ENCODE results near the gene OR1D2. TPM values are rescaled to one million over a fixed set of nuclear protein-coding genes. Genes with fewer than 3 reads are reported as not detected.
"Not testable (repeated sequence)": the region's sequence is repeated elsewhere in the genome, so short reads cannot be mapped to it uniquely, and the experiment has no call there.

OR1D2 gene, protein sequence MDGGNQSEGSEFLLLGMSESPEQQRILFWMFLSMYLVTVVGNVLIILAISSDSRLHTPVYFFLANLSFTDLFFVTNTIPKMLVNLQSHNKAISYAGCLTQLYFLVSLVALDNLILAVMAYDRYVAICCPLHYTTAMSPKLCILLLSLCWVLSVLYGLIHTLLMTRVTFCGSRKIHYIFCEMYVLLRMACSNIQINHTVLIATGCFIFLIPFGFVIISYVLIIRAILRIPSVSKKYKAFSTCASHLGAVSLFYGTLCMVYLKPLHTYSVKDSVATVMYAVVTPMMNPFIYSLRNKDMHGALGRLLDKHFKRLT
- polyA plus RNA-seq (not detected in 3 replicates), polyA minus RNA-seq (not detected in 3 replicates)
- not detected for polyA plus RNA-seq (2011; ENCODE audit: low read depth)
- polyA plus RNA-seq (2011; cell fraction: cytosol; rRNA removed) = not detected in 2 replicates
- not detected in 2 replicates for polyA plus RNA-seq (2011; cell fraction: nucleus; rRNA removed)
- not detected in 2 replicates for polyA plus RNA-seq (2012; ENCODE audit: low replicate concordance)
- not detected for polyA minus RNA-seq (2011; cell fraction: cytosol; rRNA and poly(A)+ RNA removed)
- not detected in 2 replicates for polyA minus RNA-seq (2011; cell fraction: nucleus; rRNA and poly(A)+ RNA removed)

- Histone ChIP-seq H3K4me3 (ENCODE audit: control insufficient read depth in 2 of 3, extremely low read depth in 1 of 3, insufficient read depth in 2 of 3, low read depth in 1 of 3, low read length in 3 of 3) (no peak within 1 kb of the TSS), H3K36me3 (ENCODE audit: control insufficient read depth in 2 of 2, extremely low read depth in 1 of 2, insufficient read depth in 2 of 2, low read length in 2 of 2) (no peaks in the 10 kb centered on the region), H2AFZ (ENCODE audit: control insufficient read depth, low read length) (no peak within 1 kb of the TSS), H3K9me3 (ENCODE audit: control insufficient read depth, low read depth, low read length) (no peaks in the 10 kb centered on the region), H3K4me1 (ENCODE audit: control insufficient read depth, extremely low read depth, insufficient read depth, low read length) (no peaks in the 10 kb centered on the region), H3K27me3 (ENCODE audit: control insufficient read depth, extremely low read depth, insufficient read depth, low read length) (no peaks in the 10 kb centered on the region), H3K27ac (ENCODE audit: control insufficient read depth, insufficient read depth, low read length) (no peak within 1 kb of the TSS), H3K9me1 (ENCODE audit: control insufficient read depth, extremely low read depth, insufficient read depth, low read length) (no peaks in the 10 kb centered on the region), H4K20me1 (ENCODE audit: control insufficient read depth, extremely low read depth, insufficient read depth, low read length) (no peaks in the 10 kb centered on the region), H3K4me2 (ENCODE audit: control insufficient read depth, extremely low read depth, insufficient read depth, low read depth, low read length) (no peak within 1 kb of the TSS), H3K79me2 (ENCODE audit: control insufficient read depth, insufficient read depth, low read length) (no peaks in the 10 kb centered on the region), H3K9ac (ENCODE audit: control insufficient read depth, extremely low read depth, insufficient read depth, low read length) (no peak within 1 kb of the TSS)
- no peak for FAIRE-seq
- dilution Hi-C loops (cut with MboI; ENCODE audit: extremely low pct_ligation_motif_present, low sequenced_read_pairs) = no loop called here
- DNase-seq (ENCODE audit: low read depth, low spot score) = no peak
- TF ChIP-seq EZH2 (IDR thresholded peaks at IDR 0.05; ENCODE audit: low read length) = no peak
- no peak for TF ChIP-seq CTCF (optimal IDR thresholded peaks at IDR 0.05 in 1 of 3, IDR thresholded peaks at IDR 0.05 in 1 of 3, conservative IDR thresholded peaks at IDR 0.05 in 1 of 3; ENCODE audit: extremely low read depth in 1 of 3, insufficient read depth in 2 of 3, low read length in 3 of 3)
Measured at GRCh38 chr17:3104322-3104721, at the start of gene OR1D2. Gene OR1D2 (minus strand): TSS chr17:3104422. CDS start chr17:3092996, 11,426 bp downstream.

DNA sequence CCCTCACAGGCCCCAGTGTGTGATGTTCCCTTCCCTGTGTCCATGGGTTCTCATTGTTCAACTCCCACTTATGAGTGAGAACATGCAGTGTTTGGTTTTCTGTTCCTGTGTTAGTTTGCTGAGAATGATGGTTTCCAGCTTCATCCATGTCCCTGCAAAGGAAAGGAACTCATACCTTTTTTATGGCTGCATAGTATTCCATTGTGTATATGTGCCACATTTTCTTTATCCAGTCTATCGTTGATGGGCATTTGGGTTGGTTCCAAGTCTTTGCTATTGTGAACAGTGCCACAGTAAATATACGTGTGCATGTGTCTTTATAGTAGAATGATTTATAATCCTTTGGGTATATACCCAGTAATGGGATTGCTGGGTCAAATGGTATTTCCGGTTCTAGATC is 33.3 kb upstream of the OR1D2 start:
- H3K27ac ChIP-seq (ENCODE audit: control insufficient read depth, insufficient read depth, low read length); H3K9me3 ChIP-seq (ENCODE audit: control insufficient read depth, low read depth, low read length); H3K79me2 ChIP-seq (ENCODE audit: control insufficient read depth, insufficient read depth, low read length); H3K9ac ChIP-seq (ENCODE audit: control insufficient read depth, extremely low read depth, insufficient read depth, low read length); H3K4me3 ChIP-seq (ENCODE audit: control insufficient read depth in 2 of 3, extremely low read depth in 1 of 3, insufficient read depth in 2 of 3, low read depth in 1 of 3, low read length in 3 of 3); H3K9me1 ChIP-seq (ENCODE audit: control insufficient read depth, extremely low read depth, insufficient read depth, low read length); FAIRE-seq; dilution Hi-C loops (cut with MboI; ENCODE audit: extremely low pct_ligation_motif_present, low sequenced_read_pairs); H3K36me3 ChIP-seq (ENCODE audit: control insufficient read depth in 2 of 2, extremely low read depth in 1 of 2, insufficient read depth in 2 of 2, low read length in 2 of 2); H2AFZ ChIP-seq (ENCODE audit: control insufficient read depth, low read length); H3K4me2 ChIP-seq (ENCODE audit: control insufficient read depth, extremely low read depth, insufficient read depth, low read depth, low read length); H4K20me1 ChIP-seq (ENCODE audit: control insufficient read depth, extremely low read depth, insufficient read depth, low read length); H3K27me3 ChIP-seq (ENCODE audit: control insufficient read depth, extremely low read depth, insufficient read depth, low read length); H3K4me1 ChIP-seq (ENCODE audit: control insufficient read depth, extremely low read depth, insufficient read depth, low read length); DNase-seq (ENCODE audit: low read depth, low spot score): not testable (repeated sequence)

Data from keratinocyte (primary cell).